ENCODE data around the gene SLC25A12.
"Not testable (repeated sequence)": the region's sequence is repeated elsewhere in the genome, so short reads cannot be mapped to it uniquely, and the experiment has no call there.

Gene SLC25A12

GRCh38 chr2:171774581-171774980, 119.5 kb downstream of the SLC25A12 start:
- not testable (repeated sequence) for H2BK120ac ChIP-seq (ENCODE audit: insufficient read depth, low read length, poor library complexity); H3K79me1 ChIP-seq (ENCODE audit: low read length); H2AK5ac ChIP-seq (ENCODE audit: low read length); H3K14ac ChIP-seq (ENCODE audit: low read length); H2AFZ ChIP-seq (ENCODE audit: insufficient read depth, low read length, poor library complexity); H3K9me3 ChIP-seq (ENCODE audit: insufficient read depth, low read depth, low read length); DNase-seq; H3K79me2 ChIP-seq (ENCODE audit: control insufficient read depth, insufficient read depth, low read length, poor library complexity); H3K4me3 ChIP-seq (ENCODE audit: low read depth, low read length); H2BK12ac ChIP-seq (ENCODE audit: low read length); H3K18ac ChIP-seq (ENCODE audit: low read length); H3K9ac ChIP-seq (ENCODE audit: low read length); H4K12ac ChIP-seq (ENCODE audit: low read depth, low read length); H3K4me2 ChIP-seq (ENCODE audit: low read length); H3K23ac ChIP-seq (ENCODE audit: low read length); H2BK5ac ChIP-seq (ENCODE audit: low read depth, low read length, poor library complexity); H3K4me1 ChIP-seq (ENCODE audit: control insufficient read depth in 1 of 2, insufficient read depth in 2 of 2, low read length in 2 of 2); H3K36me3 ChIP-seq (ENCODE audit: control insufficient read depth in 1 of 2, insufficient read depth in 2 of 2, low read length in 2 of 2); H3K27me3 ChIP-seq (ENCODE audit: insufficient read depth, low read length); H3K4ac ChIP-seq (ENCODE audit: low read depth, low read length); H4K91ac ChIP-seq (ENCODE audit: low read depth, low read length); H3K27ac ChIP-seq (ENCODE audit: low read depth, low read length); H4K8ac ChIP-seq (ENCODE audit: low read depth, low read length)
- whole genome bisulfite sequencing (ENCODE audit: extremely low coverage, insufficient coverage, insufficient read length): no CpG with 5 or more reads among the region's 35 CpGs

GRCh38 chr2:171772373-171772772, 121.7 kb downstream of the SLC25A12 start:
- no peaks in the 10 kb centered on the region for H3K79me1 ChIP-seq (ENCODE audit: low read length)

DNA sequence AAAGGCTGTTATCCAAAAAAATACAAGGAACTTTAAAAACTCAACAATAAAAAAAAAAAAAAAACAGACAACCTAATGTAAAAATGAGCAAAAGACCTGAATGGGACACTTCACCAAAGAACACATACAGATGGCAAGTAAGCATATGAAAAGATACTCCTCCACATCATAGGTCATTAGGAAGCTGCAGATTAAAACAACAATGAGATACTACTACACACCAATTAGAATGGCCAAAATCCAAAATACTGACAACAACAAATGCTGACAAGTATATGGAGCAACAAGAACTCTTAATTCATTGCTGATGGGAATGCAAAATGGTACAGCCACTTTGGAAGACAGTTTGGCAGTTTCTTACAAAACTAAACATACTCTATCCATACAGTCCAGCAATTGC, 122.6 kb downstream of the SLC25A12 start:
- H3K4me1 ChIP-seq (ENCODE audit: control insufficient read depth in 1 of 2, insufficient read depth in 2 of 2, low read length in 2 of 2): no peaks in the 10 kb centered on the region

More at GRCh38 chr2:171772373-171772772, 121.7 kb downstream of the SLC25A12 start:
- Histone ChIP-seq H3K18ac (ENCODE audit: low read length) (no peak overlapping the region), H3K14ac (ENCODE audit: low read length) (no peak overlapping the region), H2BK5ac (ENCODE audit: low read depth, low read length, poor library complexity) (no peak overlapping the region), H3K79me2 (ENCODE audit: control insufficient read depth, insufficient read depth, low read length, poor library complexity) (no peaks in the 10 kb centered on the region), H4K91ac (ENCODE audit: low read depth, low read length) (no peak overlapping the region), H3K4me3 (ENCODE audit: low read depth, low read length) (no peak overlapping the region), H3K4me1 (ENCODE audit: control insufficient read depth in 1 of 2, insufficient read depth in 2 of 2, low read length in 2 of 2) (no peaks in the 10 kb centered on the region), H2BK120ac (ENCODE audit: insufficient read depth, low read length, poor library complexity) (no peak overlapping the region), H3K36me3 (ENCODE audit: control insufficient read depth in 1 of 2, insufficient read depth in 2 of 2, low read length in 2 of 2) (peaks cover 1 to 4% of the 10 kb centered on the region in 2 experiments), H3K27me3 (ENCODE audit: insufficient read depth, low read length) (no peaks in the 10 kb centered on the region), H2AFZ (ENCODE audit: insufficient read depth, low read length, poor library complexity) (no peak overlapping the region), H3K4me2 (ENCODE audit: low read length) (no peak overlapping the region), H3K9me3 (ENCODE audit: insufficient read depth, low read depth, low read length) (no peaks in the 10 kb centered on the region), H3K4ac (ENCODE audit: low read depth, low read length) (no peak overlapping the region), H3K27ac (ENCODE audit: low read depth, low read length) (no peak overlapping the region), H3K9ac (ENCODE audit: low read length) (no peak overlapping the region), H4K8ac (ENCODE audit: low read depth, low read length) (no peak overlapping the region), H4K12ac (ENCODE audit: low read depth, low read length) (no peak overlapping the region), H2BK12ac (ENCODE audit: low read length) (no peak overlapping the region), H2AK5ac (ENCODE audit: low read length) (no peak overlapping the region), H3K23ac (ENCODE audit: low read length) (no peak overlapping the region)
- no CpG with 5 or more reads among the region's 5 CpGs for WGBS (ENCODE audit: extremely low coverage, insufficient coverage, insufficient read length)
- DNase-seq: no peak

GRCh38 chr2:171763602-171764001, 130.4 kb downstream of the SLC25A12 start:
- WGBS (ENCODE audit: extremely low coverage, insufficient coverage, insufficient read length): no CpG with 5 or more reads among the region's 3 CpGs
- Histone ChIP-seq H3K14ac (ENCODE audit: low read length) (no peak overlapping the region), H3K4me2 (ENCODE audit: low read length) (no peak overlapping the region), H3K4ac (ENCODE audit: low read depth, low read length) (no peak overlapping the region), H3K4me1 (ENCODE audit: control insufficient read depth in 1 of 2, insufficient read depth in 2 of 2, low read length in 2 of 2) (no peaks in the 10 kb centered on the region), H3K18ac (ENCODE audit: low read length) (no peak overlapping the region), H2BK12ac (ENCODE audit: low read length) (no peak overlapping the region), H2BK120ac (ENCODE audit: insufficient read depth, low read length, poor library complexity) (no peak overlapping the region), H3K9ac (ENCODE audit: low read length) (no peak overlapping the region), H3K9me3 (ENCODE audit: insufficient read depth, low read depth, low read length) (no peaks in the 10 kb centered on the region), H4K91ac (ENCODE audit: low read depth, low read length) (no peak overlapping the region), H2AFZ (ENCODE audit: insufficient read depth, low read length, poor library complexity) (no peak overlapping the region), H2AK5ac (ENCODE audit: low read length) (no peak overlapping the region), H4K12ac (ENCODE audit: low read depth, low read length) (no peak overlapping the region), H3K23ac (ENCODE audit: low read length) (no peak overlapping the region), H3K79me1 (ENCODE audit: low read length) (no peaks in the 10 kb centered on the region), H2BK5ac (ENCODE audit: low read depth, low read length, poor library complexity) (no peak overlapping the region), H4K8ac (ENCODE audit: low read depth, low read length) (no peak overlapping the region), H3K36me3 (ENCODE audit: control insufficient read depth in 1 of 2, insufficient read depth in 2 of 2, low read length in 2 of 2) (peaks cover 14 to 22% of the 10 kb centered on the region in 2 experiments), H3K27ac (ENCODE audit: low read depth, low read length) (no peak overlapping the region), H3K4me3 (ENCODE audit: low read depth, low read length) (no peak overlapping the region), H3K27me3 (ENCODE audit: insufficient read depth, low read length) (no peaks in the 10 kb centered on the region), H3K79me2 (ENCODE audit: control insufficient read depth, insufficient read depth, low read length, poor library complexity) (no peaks in the 10 kb centered on the region)
- DNase-seq: no peak

More for the DNA sequence above, 122.6 kb downstream of the SLC25A12 start:
- H2AK5ac ChIP-seq (ENCODE audit: low read length): no peak overlapping the region
- no peak overlapping the region for H3K27ac ChIP-seq (ENCODE audit: low read depth, low read length)
- no peak overlapping the region for H3K4ac ChIP-seq (ENCODE audit: low read depth, low read length)
- no peak overlapping the region for H3K14ac ChIP-seq (ENCODE audit: low read length)
- no peak overlapping the region for H3K23ac ChIP-seq (ENCODE audit: low read length)
- H3K18ac ChIP-seq (ENCODE audit: low read length): no peak overlapping the region
- no peak overlapping the region for H2BK12ac ChIP-seq (ENCODE audit: low read length)
- no peaks in the 10 kb centered on the region for H3K79me1 ChIP-seq (ENCODE audit: low read length)
- H2BK120ac ChIP-seq (ENCODE audit: insufficient read depth, low read length, poor library complexity): no peak overlapping the region
- H4K91ac ChIP-seq (ENCODE audit: low read depth, low read length): no peak overlapping the region
- no peak overlapping the region for H3K4me3 ChIP-seq (ENCODE audit: low read depth, low read length)
- no peaks in the 10 kb centered on the region for H3K79me2 ChIP-seq (ENCODE audit: control insufficient read depth, insufficient read depth, low read length, poor library complexity)
- H4K12ac ChIP-seq (ENCODE audit: low read depth, low read length): no peak overlapping the region
- H3K9me3 ChIP-seq (ENCODE audit: insufficient read depth, low read depth, low read length): no peaks in the 10 kb centered on the region
- H3K36me3 ChIP-seq (ENCODE audit: control insufficient read depth in 1 of 2, insufficient read depth in 2 of 2, low read length in 2 of 2): peaks cover 1 to 4% of the 10 kb centered on the region in 2 experiments
- H4K8ac ChIP-seq (ENCODE audit: low read depth, low read length): no peak overlapping the region
- no peak overlapping the region for H2AFZ ChIP-seq (ENCODE audit: insufficient read depth, low read length, poor library complexity)
- H3K27me3 ChIP-seq (ENCODE audit: insufficient read depth, low read length): no peaks in the 10 kb centered on the region
- no peak overlapping the region for H3K9ac ChIP-seq (ENCODE audit: low read length)
- DNase-seq: no peak
- H3K4me2 ChIP-seq (ENCODE audit: low read length): no peak overlapping the region
- no peak overlapping the region for H2BK5ac ChIP-seq (ENCODE audit: low read depth, low read length, poor library complexity)

Measured in trophoblast cell (in vitro differentiated cells and primary cell).